ENCODE measurements around the gene SLC29A1. TPM values are rescaled to one million over a fixed set of nuclear protein-coding genes. Genes with fewer than 3 reads are reported as not detected.
"Not testable (repeated sequence)": the region's sequence is repeated elsewhere in the genome, so short reads cannot be mapped to it uniquely, and the experiment has no call there.

SLC29A1 gene
- total RNA-seq, 1 experiment from 2014 or later: 54.7 TPM

DNA sequence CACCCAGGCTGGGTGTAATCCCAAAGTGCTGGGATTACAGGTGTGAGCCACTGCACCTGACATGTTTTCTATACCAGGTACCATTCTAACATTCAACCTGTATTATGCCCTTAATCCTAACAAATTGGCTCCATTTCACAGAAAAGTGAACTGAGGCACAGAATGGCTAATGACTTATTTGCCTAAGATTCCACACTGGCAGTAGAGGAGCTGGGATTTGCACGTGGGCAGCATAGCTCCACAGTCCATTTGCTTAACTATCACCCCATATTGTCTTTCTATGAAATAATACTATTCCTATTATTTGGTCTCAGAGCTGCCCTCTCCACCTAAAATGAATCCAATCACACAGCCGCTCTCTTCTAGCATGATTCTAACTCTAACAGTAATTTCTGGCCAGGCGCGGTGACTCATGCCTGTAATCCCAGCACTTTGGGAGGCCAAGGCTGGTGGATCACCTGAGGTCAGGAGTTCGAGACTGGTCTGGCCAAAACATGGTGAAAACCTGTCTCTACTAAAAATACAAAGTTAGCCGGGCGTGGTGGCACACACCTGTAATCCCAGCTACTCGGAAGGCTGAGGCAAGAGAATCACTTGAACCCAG is 30.0 kb upstream of the SLC29A1 start:
- Histone ChIP-seq H3K9ac (ENCODE audit: low read length) (no peak overlapping the region), H4K20me1 (ENCODE audit: low read length) (no peaks in the 10 kb centered on the region), H3K27ac (ENCODE audit: low read length) (no peak overlapping the region), H3F3A (ENCODE audit: low read length, unreplicated experiment) (no peaks in the 10 kb centered on the region), H3K4me1 (ENCODE audit: insufficient read depth, low read length) (no peaks in the 10 kb centered on the region), H2AFZ (ENCODE audit: low read length) (no peak overlapping the region), H3K4me2 (ENCODE audit: low read length) (no peak overlapping the region), H3K9me2 (replicated peaks; ENCODE audit: low read length) (no peaks in the 10 kb centered on the region), H3K36me3 (ENCODE audit: low read depth, low read length) (no peaks in the 10 kb centered on the region), H3K27me3 (ENCODE audit: low read length) (no peaks in the 10 kb centered on the region), H3K79me2 (ENCODE audit: low read length) (no peaks in the 10 kb centered on the region), H3K4me3 (ENCODE audit: low read length) (no peak overlapping the region), H3K9me3 (ENCODE audit: low read length) (no peaks in the 10 kb centered on the region)
- no TSS peak for BruUV-seq (replicated peaks)
- TF ChIP-seq EZH2 (IDR thresholded peaks at IDR 0.05; ENCODE audit: low read length, unreplicated experiment): no peak
- no peak for TF ChIP-seq CTCF (conservative IDR thresholded peaks at IDR 0.05; ENCODE audit: low read depth, low read length)
- no peak for TF ChIP-seq EZH2phosphoT487 (IDR thresholded peaks at IDR 0.05; ENCODE audit: borderline replicate concordance, low read length)
- ATAC-seq (no peak), DNase-seq (no peak)
- ChIA-PET POLR2A (ENCODE audit: unreplicated experiment) (no interaction called here), CTCF (no interaction called here)
- intact Hi-C loops (cut with micrococcal nuclease): no loop called here

DNA sequence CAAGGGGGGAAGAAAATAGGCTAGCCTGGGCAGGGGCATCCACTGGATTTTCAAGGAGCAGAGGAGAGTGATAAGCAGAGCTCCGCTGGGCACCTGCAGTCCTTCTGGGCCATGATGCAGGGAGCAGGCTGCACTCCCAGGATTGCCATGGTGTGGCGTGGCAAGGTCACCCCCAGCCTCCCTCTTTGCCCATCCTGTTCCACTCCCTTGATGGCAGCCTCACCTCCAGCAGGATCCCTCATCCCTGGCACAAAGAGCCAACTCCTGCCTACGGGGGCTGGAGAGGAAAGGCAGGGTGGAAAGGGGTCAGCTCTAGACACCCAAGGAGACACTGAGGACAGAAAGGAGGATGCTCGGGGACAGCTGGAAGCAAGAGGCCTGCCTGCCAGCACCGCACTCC is 29.1 kb upstream of the SLC29A1 start:
- no peak overlapping the region for H3K9ac ChIP-seq (ENCODE audit: low read length)
- H3K27ac ChIP-seq (ENCODE audit: low read length): no peak overlapping the region
- no peak overlapping the region for H2AFZ ChIP-seq (ENCODE audit: low read length)
- no peak for TF ChIP-seq EZH2phosphoT487 (IDR thresholded peaks at IDR 0.05; ENCODE audit: borderline replicate concordance, low read length)
- H3K79me2 ChIP-seq (ENCODE audit: low read length): no peaks in the 10 kb centered on the region
- no peak for DNase-seq
- no peaks in the 10 kb centered on the region for H3K36me3 ChIP-seq (ENCODE audit: low read depth, low read length)
- intact Hi-C loops (cut with micrococcal nuclease): no loop called here
- no peaks in the 10 kb centered on the region for H3K9me3 ChIP-seq (ENCODE audit: low read length)
- ATAC-seq: no peak
- no peaks in the 10 kb centered on the region for H3K9me2 ChIP-seq (replicated peaks; ENCODE audit: low read length)
- no peak overlapping the region for H3K4me3 ChIP-seq (ENCODE audit: low read length)
- H3K4me1 ChIP-seq (ENCODE audit: insufficient read depth, low read length): no peaks in the 10 kb centered on the region
- H3F3A ChIP-seq (ENCODE audit: low read length, unreplicated experiment): no peaks in the 10 kb centered on the region
- H4K20me1 ChIP-seq (ENCODE audit: low read length): no peaks in the 10 kb centered on the region
- POLR2A ChIA-PET (ENCODE audit: unreplicated experiment): no interaction called here
- CTCF ChIA-PET: no interaction called here
- no peak overlapping the region for H3K4me2 ChIP-seq (ENCODE audit: low read length)
- BruUV-seq (replicated peaks): no TSS peak
- no peaks in the 10 kb centered on the region for H3K27me3 ChIP-seq (ENCODE audit: low read length)

DNA sequence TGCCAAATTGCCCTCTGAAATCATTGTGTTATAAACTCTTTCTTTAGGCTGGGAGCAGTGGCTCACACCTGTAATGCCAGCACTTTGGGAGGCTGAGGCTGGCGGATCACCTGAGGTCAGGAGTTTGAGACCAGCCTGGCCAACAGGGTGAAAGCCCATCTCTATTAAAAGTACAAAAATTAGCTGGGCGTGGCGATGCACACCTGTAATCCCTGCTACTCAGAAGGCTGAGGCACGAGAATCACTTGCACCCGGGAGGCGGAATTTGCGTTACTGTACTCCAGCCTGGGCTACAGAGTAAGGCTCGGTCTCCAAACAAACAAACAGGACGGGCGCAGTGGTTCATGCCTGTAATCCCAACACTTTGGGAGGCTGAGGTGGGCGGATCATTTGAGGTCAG is 27.0 kb upstream of the SLC29A1 start:
- H3K27ac ChIP-seq (ENCODE audit: low read length); H3K9ac ChIP-seq (ENCODE audit: low read length); H3K4me2 ChIP-seq (ENCODE audit: low read length); H3K4me3 ChIP-seq (ENCODE audit: low read length); POLR2A ChIA-PET (ENCODE audit: unreplicated experiment); DNase-seq; intact Hi-C loops (cut with micrococcal nuclease); H3K36me3 ChIP-seq (ENCODE audit: low read depth, low read length); H3K9me3 ChIP-seq (ENCODE audit: low read length); H3K79me2 ChIP-seq (ENCODE audit: low read length); H2AFZ ChIP-seq (ENCODE audit: low read length); ATAC-seq; H4K20me1 ChIP-seq (ENCODE audit: low read length); BruUV-seq (replicated peaks); H3K4me1 ChIP-seq (ENCODE audit: insufficient read depth, low read length); H3K9me2 ChIP-seq (replicated peaks; ENCODE audit: low read length); CTCF ChIA-PET; H3K27me3 ChIP-seq (ENCODE audit: low read length); H3F3A ChIP-seq (ENCODE audit: low read length, unreplicated experiment): not testable (repeated sequence)

- no peaks in the 10 kb centered on the region for H3K27me3 ChIP-seq (ENCODE audit: low read length)
- no peak overlapping the region for H3K4me3 ChIP-seq (ENCODE audit: low read length)
- no peak overlapping the region for H3K9ac ChIP-seq (ENCODE audit: low read length)
- no peaks in the 10 kb centered on the region for H4K20me1 ChIP-seq (ENCODE audit: low read length)
- no peak for ATAC-seq
- no peak overlapping the region for H3K4me2 ChIP-seq (ENCODE audit: low read length)
- H3K9me3 ChIP-seq (ENCODE audit: low read length): no peaks in the 10 kb centered on the region
- no peaks in the 10 kb centered on the region for H3F3A ChIP-seq (ENCODE audit: low read length, unreplicated experiment)
- intact Hi-C loops (cut with micrococcal nuclease): no loop called here
- no peaks in the 10 kb centered on the region for H3K79me2 ChIP-seq (ENCODE audit: low read length)
- H3K36me3 ChIP-seq (ENCODE audit: low read depth, low read length): no peaks in the 10 kb centered on the region
- CTCF ChIA-PET: no interaction called here
- H3K4me1 ChIP-seq (ENCODE audit: insufficient read depth, low read length): peaks cover 7% of the 10 kb centered on the region; the same call in 1 of the 2 replicates
- TF ChIP-seq CTCF (conservative IDR thresholded peaks at IDR 0.05; ENCODE audit: low read depth, low read length) (no peak), EZH2phosphoT487 (IDR thresholded peaks at IDR 0.05; ENCODE audit: borderline replicate concordance, low read length) (no peak), EZH2 (IDR thresholded peaks at IDR 0.05; ENCODE audit: low read length, unreplicated experiment) (no peak)
- BruUV-seq (replicated peaks): no TSS peak
- no peak for DNase-seq
- POLR2A ChIA-PET (ENCODE audit: unreplicated experiment): no interaction called here
- H2AFZ ChIP-seq (ENCODE audit: low read length): no peak overlapping the region
- H3K9me2 ChIP-seq (replicated peaks; ENCODE audit: low read length): no peaks in the 10 kb centered on the region
- no peak overlapping the region for H3K27ac ChIP-seq (ENCODE audit: low read length)
Observed at GRCh38 chr6:44198684-44199083, 24.7 kb upstream of the SLC29A1 start.
